Astrocyte of the spinal cord (primary cell): Measurements from ENCODE around the gene MTCH1.

Experiments used
- DNase-seq: peaks from one replicate; pipeline ENCODE4 v3.0.0; 2011; ENCODE audit warnings: low read depth, low spot score
- H3K4me3 ChIP-seq: 2 replicates; pipeline ENCODE4 v1.5.1; 2011; ENCODE audit warnings: low read depth, mild to moderate bottlenecking, low read length, moderate library complexity
- CTCF ChIP-seq: IDR thresholded peaks from 2 replicates; pipeline ENCODE4 v1.5.1; 2012; ENCODE audit warnings: low read depth, mild to moderate bottlenecking, low read length, inconsistent platforms
- in situ Hi-C: cut with HindIII; loops from 2 replicates; pipeline ENCODE4 v1.10.0; 2017; ENCODE audit warnings: low sequenced_read_pairs

Gene MTCH1

DNA sequence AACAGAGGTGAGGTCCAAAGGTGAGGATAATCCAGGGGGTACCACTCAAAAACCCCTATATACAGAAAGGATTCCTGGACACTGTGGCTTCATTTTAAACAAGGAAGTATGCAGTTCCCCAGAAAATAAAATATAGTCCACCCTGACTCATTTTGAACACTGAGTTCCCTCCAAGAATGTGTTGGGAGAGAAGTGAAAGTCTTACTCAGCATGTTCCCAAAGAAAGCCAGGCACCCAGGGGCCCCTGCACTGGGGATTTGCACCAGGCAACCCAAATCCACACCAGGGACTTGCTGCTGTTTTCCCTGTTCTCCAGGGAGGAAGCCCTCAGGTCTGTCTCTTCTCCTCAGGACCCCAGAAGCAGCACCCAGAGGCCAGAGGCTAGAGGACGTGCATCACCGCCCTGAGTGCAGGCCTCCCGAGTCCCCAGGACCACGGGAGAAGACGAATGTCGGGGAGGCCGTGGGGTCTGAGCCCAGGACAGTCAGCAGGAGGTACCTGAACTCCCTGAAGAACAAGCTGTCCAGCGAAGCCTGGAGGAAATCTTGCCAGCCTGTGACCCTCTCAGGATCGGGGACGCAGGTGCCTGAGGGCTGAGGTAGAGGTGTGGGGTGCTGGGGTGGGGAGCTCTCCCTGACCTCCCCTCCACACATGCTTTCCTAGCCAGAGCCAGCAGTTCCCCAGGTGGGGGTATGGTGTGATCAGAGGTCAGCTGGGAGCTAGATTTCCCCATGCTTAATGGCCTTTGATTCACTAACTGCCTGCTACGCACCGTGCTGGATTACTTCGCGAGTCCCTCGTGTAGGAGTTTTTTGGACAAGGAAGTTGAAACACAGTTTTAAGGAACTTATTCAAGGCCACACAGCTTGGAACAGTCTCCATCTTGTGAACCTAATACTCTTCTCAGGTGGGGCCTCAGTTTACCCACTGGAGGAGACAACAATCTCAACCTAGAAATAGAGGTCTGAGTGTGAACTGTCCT is 22.8 kb upstream of the MTCH1 start:
- no peak for DNase-seq
- no peak for TF ChIP-seq CTCF
- in situ Hi-C loops, result no loop called here

GRCh38 chr6:37007340-37008043 is 21.5 kb upstream of the MTCH1 start:
- H3K4me3 ChIP-seq, result no peak overlapping the region
- TF ChIP-seq CTCF, result no peak
- in situ Hi-C loops, result no loop called here
- no peak for DNase-seq

More for the DNA sequence above, 22.8 kb upstream of the MTCH1 start:
- no peak overlapping the region for H3K4me3 ChIP-seq

- no peak for DNase-seq
Observed at GRCh38 chr6:37006793-37007339, 20.9 kb upstream of the MTCH1 start.

DNA sequence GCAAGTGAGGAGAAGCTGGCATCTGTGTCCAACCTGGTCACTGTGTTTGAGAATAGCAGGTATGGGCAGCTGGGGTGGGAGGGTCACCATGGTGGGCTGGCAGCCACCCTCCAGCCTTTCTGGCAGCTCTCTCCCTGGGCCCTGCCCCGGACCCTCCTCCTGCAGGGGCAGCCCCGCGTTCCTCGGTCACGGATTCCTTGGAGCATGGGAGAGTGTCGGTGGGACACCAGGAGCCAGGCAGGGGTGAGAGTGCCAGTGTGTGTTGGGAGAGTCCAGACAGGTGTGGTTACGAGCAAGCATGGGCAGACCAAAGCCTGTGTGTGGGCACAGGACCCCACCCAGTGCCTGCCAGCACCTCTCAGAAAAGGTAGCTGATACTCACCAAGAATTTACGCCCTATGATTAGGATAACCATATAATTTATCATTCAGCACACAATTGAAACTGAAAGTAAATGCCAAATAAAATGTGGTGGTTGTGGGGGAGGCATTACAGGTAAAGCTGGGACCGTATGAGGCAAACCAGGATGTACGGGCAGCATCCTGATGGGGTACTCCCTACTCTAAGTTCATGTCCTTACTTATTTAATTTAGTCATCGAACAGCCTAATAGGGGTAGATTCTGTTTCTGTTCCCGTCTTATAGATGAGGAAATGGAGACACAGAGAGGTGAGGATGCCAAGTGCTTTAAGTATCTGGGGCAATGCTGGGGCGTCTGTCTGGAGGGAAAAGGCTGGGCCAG is 20.0 kb upstream of the MTCH1 start:
- in situ Hi-C loops, result no loop called here
- H3K4me3 ChIP-seq, result no peak overlapping the region
- no peak for TF ChIP-seq CTCF
- DNase-seq, result no peak

More at GRCh38 chr6:37006793-37007339, 20.9 kb upstream of the MTCH1 start:
- in situ Hi-C loops, result no loop called here
- H3K4me3 ChIP-seq, result no peak overlapping the region
- TF ChIP-seq CTCF, result no peak

GRCh38 chr6:37005061-37005810 is 19.2 kb upstream of the MTCH1 start, which contains the start of gene FGD2:
Gene FGD2, plus strand, starts transcription at chr6:37005655. Its CDS starts 163 bp downstream, at chr6:37005818.
- TF ChIP-seq CTCF, result no peak
- in situ Hi-C loops, result no loop called here
- no peak for DNase-seq
- H3K4me3 ChIP-seq, result no peak within 1 kb of the TSS
